Measurements from ENCODE around the gene RPL27A.
"Not testable (repeated sequence)": the region's sequence is repeated elsewhere in the genome, so short reads cannot be mapped to it uniquely, and the experiment has no call there.

RPL27A gene

GRCh38 chr11:8682303-8683114 is at the start of gene RPL27A, which contains the start of gene TRIM66:
RPL27A (plus strand) TSS chr11:8682792; CDS start chr11:8682814, 22 bp downstream.
TRIM66 (minus strand) TSS chr11:8682665; CDS start chr11:8672274, 10,391 bp downstream.
- DNase-seq = peak; percentile 99

- DNase-seq = no peak
Measured at GRCh38 chr11:8634498-8634897, 48.1 kb upstream of the RPL27A start.

- no peak for DNase-seq
Measured at GRCh38 chr11:8636127-8636526, 46.5 kb upstream of the RPL27A start.

- DNase-seq = no peak
Measured at GRCh38 chr11:8638300-8638699, 44.3 kb upstream of the RPL27A start.

GRCh38 chr11:8639655-8640054 is 42.9 kb upstream of the RPL27A start:
- no peak for DNase-seq

GRCh38 chr11:8640267-8640906 is 42.2 kb upstream of the RPL27A start:
- DNase-seq = no peak

- DNase-seq = no peak
Measured at GRCh38 chr11:8641332-8641731, 41.3 kb upstream of the RPL27A start.

- DNase-seq = no peak
Measured at GRCh38 chr11:8642196-8642841, 40.3 kb upstream of the RPL27A start.

- DNase-seq = no peak
Measured at GRCh38 chr11:8646873-8647272, 35.7 kb upstream of the RPL27A start.

GRCh38 chr11:8649361-8649760 is 33.2 kb upstream of the RPL27A start:
- no peak for DNase-seq

GRCh38 chr11:8650401-8650990 is 32.1 kb upstream of the RPL27A start:
- DNase-seq = no peak

GRCh38 chr11:8652140-8652539 is 30.5 kb upstream of the RPL27A start:
- DNase-seq = no peak

GRCh38 chr11:8654503-8654902 is 28.1 kb upstream of the RPL27A start:
- DNase-seq = peak; percentile 23

GRCh38 chr11:8656291-8656690 is 26.3 kb upstream of the RPL27A start:
- DNase-seq = no peak

GRCh38 chr11:8658321-8659057 is 24.1 kb upstream of the RPL27A start:
- DNase-seq = no peak

- DNase-seq = no peak
Measured at GRCh38 chr11:8661001-8661795, 21.4 kb upstream of the RPL27A start.

- DNase-seq = no peak
Measured at GRCh38 chr11:8665222-8665621, 17.4 kb upstream of the RPL27A start.

GRCh38 chr11:8670081-8670480 is 12.5 kb upstream of the RPL27A start:
- DNase-seq = not testable (repeated sequence)

GRCh38 chr11:8671193-8671612 is 11.4 kb upstream of the RPL27A start:
- no peak for DNase-seq

- no peak for DNase-seq
Measured at GRCh38 chr11:8671651-8672062, 10.9 kb upstream of the RPL27A start.

- no peak for DNase-seq
Measured at GRCh38 chr11:8672346-8672745, 10.2 kb upstream of the RPL27A start.

- DNase-seq = no peak
Measured at GRCh38 chr11:8674859-8675258, 7.7 kb upstream of the RPL27A start.
